Dendritic cell treated with granulocyte-macrophage colony-stimulating factor and Interleukin-4, amounts not matched to agents 40 ng/mL and 50 ng/mL, for 4 days (primary cell): ENCODE measurements around the gene STPG2.

Experiments used
- H3K27ac Mint-ChIP-seq: one replicate; pipeline ENCODE4 v1.8.0; 2022; ENCODE audit warnings: mild to moderate bottlenecking, mixed read lengths
- H3K27me3 Mint-ChIP-seq: one replicate; pipeline ENCODE4 v1.8.0; 2022; ENCODE audit warnings: mild to moderate bottlenecking, mixed read lengths
- H3K36me3 Mint-ChIP-seq: one replicate; pipeline ENCODE4 v1.8.0; 2022; ENCODE audit warnings: low read depth, mixed read lengths
- H3K4me1 Mint-ChIP-seq: one replicate; pipeline ENCODE4 v1.8.0; 2022; ENCODE audit warnings: low read depth, mixed read lengths
- H3K4me3 Mint-ChIP-seq: one replicate; pipeline ENCODE4 v1.8.0; 2022; ENCODE audit warnings: mild to moderate bottlenecking, moderate library complexity, mixed read lengths
- H3K9me3 Mint-ChIP-seq: one replicate; pipeline ENCODE4 v1.8.0; 2022; ENCODE audit warnings: mixed read lengths
- intact Hi-C: fragments of 100-400 bp; cut with micrococcal nuclease; formaldehyde crosslinking; loops from one replicate; pipeline ENCODE4 v1.15.0; 2022

The STPG2 gene

GRCh38 chr4:97770222-97770621, 373.1 kb downstream of the STPG2 start:
- no peaks in the 10 kb centered on the region for H3K27me3 Mint-ChIP-seq
- intact Hi-C loops, result no loop called here
- H3K4me1 Mint-ChIP-seq, result no peaks in the 10 kb centered on the region
- H3K4me3 Mint-ChIP-seq, result no peak overlapping the region
- H3K9me3 Mint-ChIP-seq, result peaks cover 37% of the 10 kb centered on the region
- no peaks in the 10 kb centered on the region for H3K36me3 Mint-ChIP-seq
- H3K27ac Mint-ChIP-seq, result no peak overlapping the region

GRCh38 chr4:97762115-97762512, 381.2 kb downstream of the STPG2 start:
- no peaks in the 10 kb centered on the region for H3K4me1 Mint-ChIP-seq

GRCh38 chr4:97761445-97762114, 381.7 kb downstream of the STPG2 start:
- Mint-ChIP-seq H3K27ac (no peak overlapping the region), H3K27me3 (no peaks in the 10 kb centered on the region), H3K4me1 (no peaks in the 10 kb centered on the region), H3K9me3 (peaks cover 48% of the 10 kb centered on the region), H3K4me3 (no peak overlapping the region), H3K36me3 (no peaks in the 10 kb centered on the region)
- intact Hi-C loops, result no loop called here

More at GRCh38 chr4:97762115-97762512, 381.2 kb downstream of the STPG2 start:
- no peaks in the 10 kb centered on the region for H3K36me3 Mint-ChIP-seq
- no peak overlapping the region for H3K4me3 Mint-ChIP-seq
- H3K9me3 Mint-ChIP-seq, result peaks cover 43% of the 10 kb centered on the region
- intact Hi-C loops, result no loop called here
- no peak overlapping the region for H3K27ac Mint-ChIP-seq
- no peaks in the 10 kb centered on the region for H3K27me3 Mint-ChIP-seq

GRCh38 chr4:97759785-97760184, 383.5 kb downstream of the STPG2 start:
- H3K36me3 Mint-ChIP-seq, result no peaks in the 10 kb centered on the region
- H3K4me3 Mint-ChIP-seq, result no peak overlapping the region
- intact Hi-C loops, result no loop called here
- H3K4me1 Mint-ChIP-seq, result no peaks in the 10 kb centered on the region
- no peaks in the 10 kb centered on the region for H3K27me3 Mint-ChIP-seq
- H3K9me3 Mint-ChIP-seq, result peaks cover 55% of the 10 kb centered on the region
- H3K27ac Mint-ChIP-seq, result no peak overlapping the region

GRCh38 chr4:97752599-97752998, 390.7 kb downstream of the STPG2 start:
- no peaks in the 10 kb centered on the region for H3K36me3 Mint-ChIP-seq
- H3K4me3 Mint-ChIP-seq, result no peak overlapping the region
- no peaks in the 10 kb centered on the region for H3K27me3 Mint-ChIP-seq

GRCh38 chr4:97747945-97748344, 395.3 kb downstream of the STPG2 start:
- intact Hi-C loops, result no loop called here
- Mint-ChIP-seq H3K9me3 (peaks cover 13% of the 10 kb centered on the region), H3K27ac (no peak overlapping the region), H3K36me3 (no peaks in the 10 kb centered on the region), H3K27me3 (no peaks in the 10 kb centered on the region), H3K4me1 (no peaks in the 10 kb centered on the region), H3K4me3 (no peak overlapping the region)

More at GRCh38 chr4:97752599-97752998, 390.7 kb downstream of the STPG2 start:
- peaks cover 39% of the 10 kb centered on the region for H3K9me3 Mint-ChIP-seq
- H3K27ac Mint-ChIP-seq, result no peak overlapping the region
- intact Hi-C loops, result no loop called here
- H3K4me1 Mint-ChIP-seq, result no peaks in the 10 kb centered on the region

GRCh38 chr4:97720869-97721432, 422.3 kb downstream of the STPG2 start:
- intact Hi-C loops, result no loop called here
- no peaks in the 10 kb centered on the region for H3K4me1 Mint-ChIP-seq
- H3K27ac Mint-ChIP-seq, result no peak overlapping the region
- peaks cover 9% of the 10 kb centered on the region for H3K9me3 Mint-ChIP-seq
- no peak overlapping the region for H3K4me3 Mint-ChIP-seq
- no peaks in the 10 kb centered on the region for H3K36me3 Mint-ChIP-seq
- H3K27me3 Mint-ChIP-seq, result no peaks in the 10 kb centered on the region

- Mint-ChIP-seq H3K27me3 (no peaks in the 10 kb centered on the region), H3K36me3 (no peaks in the 10 kb centered on the region)
Observed at GRCh38 chr4:97691111-97691605, 452.1 kb downstream of the STPG2 start.

GRCh38 chr4:97670703-97671269, 472.5 kb downstream of the STPG2 start:
- Mint-ChIP-seq H3K27me3 (no peaks in the 10 kb centered on the region), H3K4me3 (no peak overlapping the region)

More at GRCh38 chr4:97691111-97691605, 452.1 kb downstream of the STPG2 start:
- Mint-ChIP-seq H3K4me3 (no peak overlapping the region), H3K9me3 (peaks cover 49% of the 10 kb centered on the region), H3K4me1 (no peaks in the 10 kb centered on the region), H3K27ac (no peak overlapping the region)
- intact Hi-C loops, result no loop called here

GRCh38 chr4:97665553-97665952, 477.7 kb downstream of the STPG2 start:
- Mint-ChIP-seq H3K4me1 (no peaks in the 10 kb centered on the region), H3K4me3 (no peak overlapping the region), H3K9me3 (peaks cover 54% of the 10 kb centered on the region), H3K27ac (no peak overlapping the region), H3K36me3 (no peaks in the 10 kb centered on the region), H3K27me3 (no peaks in the 10 kb centered on the region)
- intact Hi-C loops, result no loop called here

More at GRCh38 chr4:97670703-97671269, 472.5 kb downstream of the STPG2 start:
- intact Hi-C loops, result no loop called here
- Mint-ChIP-seq H3K4me1 (no peaks in the 10 kb centered on the region), H3K36me3 (no peaks in the 10 kb centered on the region), H3K27ac (no peak overlapping the region), H3K9me3 (peaks cover 27% of the 10 kb centered on the region)

GRCh38 chr4:97664741-97665140, 478.5 kb downstream of the STPG2 start:
- H3K36me3 Mint-ChIP-seq, result no peaks in the 10 kb centered on the region
- no peaks in the 10 kb centered on the region for H3K27me3 Mint-ChIP-seq
- intact Hi-C loops, result no loop called here
- H3K4me1 Mint-ChIP-seq, result no peaks in the 10 kb centered on the region
- H3K27ac Mint-ChIP-seq, result no peak overlapping the region
- H3K9me3 Mint-ChIP-seq, result peaks cover 54% of the 10 kb centered on the region
- no peak overlapping the region for H3K4me3 Mint-ChIP-seq

GRCh38 chr4:97662133-97662532, 481.1 kb downstream of the STPG2 start:
- intact Hi-C loops, result no loop called here
- Mint-ChIP-seq H3K27me3 (no peaks in the 10 kb centered on the region), H3K9me3 (peaks cover 39% of the 10 kb centered on the region), H3K36me3 (no peaks in the 10 kb centered on the region), H3K4me1 (no peaks in the 10 kb centered on the region), H3K4me3 (no peak overlapping the region), H3K27ac (no peak overlapping the region)

GRCh38 chr4:97656044-97656720, 487.1 kb downstream of the STPG2 start:
- H3K4me1 Mint-ChIP-seq, result no peaks in the 10 kb centered on the region
- no peak overlapping the region for H3K27ac Mint-ChIP-seq
- no peaks in the 10 kb centered on the region for H3K9me3 Mint-ChIP-seq
- H3K27me3 Mint-ChIP-seq, result no peaks in the 10 kb centered on the region
- no peak overlapping the region for H3K4me3 Mint-ChIP-seq
- H3K36me3 Mint-ChIP-seq, result no peaks in the 10 kb centered on the region
- intact Hi-C loops, result no loop called here

GRCh38 chr4:97653701-97654100, 489.6 kb downstream of the STPG2 start:
- H3K36me3 Mint-ChIP-seq, result no peaks in the 10 kb centered on the region
- peaks cover 9% of the 10 kb centered on the region for H3K9me3 Mint-ChIP-seq
- intact Hi-C loops, result no loop called here
- H3K27ac Mint-ChIP-seq, result no peak overlapping the region
- H3K4me1 Mint-ChIP-seq, result no peaks in the 10 kb centered on the region
- H3K27me3 Mint-ChIP-seq, result no peaks in the 10 kb centered on the region
- H3K4me3 Mint-ChIP-seq, result no peak overlapping the region
